Smooth muscle cell (in vitro differentiated cells): ENCODE measurements around the gene KCNJ8. TPM values are rescaled to one million over a fixed set of nuclear protein-coding genes. Genes with fewer than 3 reads are reported as not detected.

Experiments used
- DNase-seq: peaks from one replicate; lab custom pipeline; 2025; ENCODE audit not compliant: unreplicated experiment; lab: John Stamatoyannopoulos, UW
- H2AFZ ChIP-seq: fragments of 200-600 bp; sonication (generic); 2 replicates; pipeline ENCODE4 v1.6.0; 2016; ENCODE audit warnings: antibody characterized with exemption, low read depth, mild to moderate bottlenecking
- H3F3A ChIP-seq: fragments of 200-600 bp; sonication (generic); 2 replicates; pipeline ENCODE4 v1.6.0; 2017; ENCODE audit warnings: antibody characterized with exemption, low read depth
- H3K27ac ChIP-seq: fragments of 200-600 bp; sonication (generic); 2 replicates; pipeline ENCODE4 v1.5.1; 2016; ENCODE audit warnings: low read depth, mild to moderate bottlenecking
- H3K27me3 ChIP-seq: fragments of 200-600 bp; sonication (generic); 2 replicates; pipeline ENCODE4 v1.6.1; 2016; ENCODE audit warnings: low read depth, mild to moderate bottlenecking
- H3K36me3 ChIP-seq: fragments of 200-600 bp; sonication (generic); 2 replicates; pipeline ENCODE4 v1.5.1; 2016; ENCODE audit warnings: low read depth
- H3K4me1 ChIP-seq: fragments of 200-600 bp; sonication (generic); 2 replicates; pipeline ENCODE4 v1.5.1; 2016; ENCODE audit warnings: low read depth
- H3K4me2 ChIP-seq: fragments of 200-600 bp; sonication (generic); 2 replicates; pipeline ENCODE4 v1.6.0; 2016; ENCODE audit warnings: mild to moderate bottlenecking
- H3K4me3 ChIP-seq: fragments of 200-600 bp; sonication (generic); 2 replicates; pipeline ENCODE4 v1.5.1; 2016; ENCODE audit warnings: mild to moderate bottlenecking
- H3K79me2 ChIP-seq: fragments of 200-600 bp; sonication (generic); 2 replicates; pipeline ENCODE4 v1.6.0; 2016; ENCODE audit warnings: low read depth, mild to moderate bottlenecking
- H3K9ac ChIP-seq: fragments of 200-600 bp; sonication (generic); 2 replicates; pipeline ENCODE4 v1.6.0; 2016; ENCODE audit warnings: low read depth
- H3K9me3 ChIP-seq: fragments of 200-600 bp; sonication (generic); replicated peaks from 2 replicates; pipeline ENCODE4 v1.5.1; 2016; ENCODE audit warnings: low read depth
- H4K20me1 ChIP-seq: fragments of 200-600 bp; sonication (generic); 2 replicates; pipeline ENCODE4 v1.6.0; 2016; ENCODE audit warnings: low read depth
- CTCF ChIP-seq: fragments of 200-600 bp; sonication (generic); IDR thresholded peaks from 2 replicates; pipeline ENCODE4 v1.5.1; 2017; ENCODE audit warnings: borderline replicate concordance, mild to moderate bottlenecking, antibody characterized with exemption; ENCODE audit not compliant: insufficient read depth, poor library complexity, severe bottlenecking
- WGBS: methylation state at CpG from one replicate; pipeline ENCODE4 v1.1.7; 2016; ENCODE audit warnings: low lambda C conversion rate; 5-methylcytosine and 5-hydroxymethylcytosine counted together
- polyA plus RNA-seq: library from polyadenylated mRNA; unstranded; fragments of >200 nt; fragmentation: Nextera tagmentation; extraction: Ambion mirVana; gene quantifications from 2 replicates; pipeline ENCODE4 v1.2.1, GENCODE V29; 2016
- total RNA-seq: library from RNA; depleted of rRNA; stranded (reverse); fragments of >200 nt; gene quantifications from 2 replicates; pipeline ENCODE4 v1.2.3, GENCODE V29; 2014

The KCNJ8 gene
- total RNA-seq: 0.67 TPM in 1 of 2 replicates, not detected in the other
- polyA plus RNA-seq: not detected in 2 replicates

GRCh38 chr12:21774358-21775132, at the start of gene KCNJ8:
Gene KCNJ8, minus strand, starts transcription at chr12:21774706. Its CDS starts 1,090 bp downstream, at chr12:21773616.
- peaks cover 36% of the 10 kb centered on the region for H3K27me3 ChIP-seq
- no peak within 1 kb of the TSS for H3K9ac ChIP-seq
- DNase-seq: no peak
- H4K20me1 ChIP-seq: no peaks in the 10 kb centered on the region
- H3K27ac ChIP-seq: no peak within 1 kb of the TSS
- H3K4me1 ChIP-seq: peaks cover 15% of the 10 kb centered on the region
- H2AFZ ChIP-seq: peak within 1 kb of the TSS; percentile 86
- no peak for TF ChIP-seq CTCF
- no peaks in the 10 kb centered on the region for H3K79me2 ChIP-seq
- peak within 1 kb of the TSS; percentile 93 for H3K4me2 ChIP-seq
- peak within 1 kb of the TSS; percentile 61 for H3K4me3 ChIP-seq
- 4% methylated on average over 36 of the region's 49 CpGs for WGBS
- H3K9me3 ChIP-seq: no peaks in the 10 kb centered on the region
- no peaks in the 10 kb centered on the region for H3K36me3 ChIP-seq
- H3F3A ChIP-seq: no peaks in the 10 kb centered on the region

- 92% methylated on average over 8 of the region's 8 CpGs for WGBS
- DNase-seq: no peak
- Histone ChIP-seq H3K27me3 (no peaks in the 10 kb centered on the region), H3K36me3 (no peaks in the 10 kb centered on the region), H3K4me1 (no peaks in the 10 kb centered on the region), H4K20me1 (no peaks in the 10 kb centered on the region), H3F3A (no peaks in the 10 kb centered on the region), H3K79me2 (no peaks in the 10 kb centered on the region), H3K27ac (no peak overlapping the region), H3K9me3 (no peaks in the 10 kb centered on the region), H3K4me3 (no peak overlapping the region), H3K9ac (no peak overlapping the region), H2AFZ (no peak overlapping the region), H3K4me2 (no peak overlapping the region)
- TF ChIP-seq CTCF: no peak
Observed at GRCh38 chr12:21823581-21823980, 49.1 kb upstream of the KCNJ8 start.

GRCh38 chr12:21819678-21820077, 45.2 kb upstream of the KCNJ8 start:
- Histone ChIP-seq H3K27me3 (no peaks in the 10 kb centered on the region), H4K20me1 (no peaks in the 10 kb centered on the region), H3K4me2 (peak overlapping the region; percentile 7), H3K9ac (no peak overlapping the region), H3K36me3 (no peaks in the 10 kb centered on the region), H2AFZ (no peak overlapping the region), H3K4me3 (no peak overlapping the region), H3K9me3 (no peaks in the 10 kb centered on the region), H3K4me1 (no peaks in the 10 kb centered on the region), H3K79me2 (no peaks in the 10 kb centered on the region), H3K27ac (peak overlapping the region; percentile 40), H3F3A (no peaks in the 10 kb centered on the region)
- DNase-seq: no peak
- no peak for TF ChIP-seq CTCF

DNA sequence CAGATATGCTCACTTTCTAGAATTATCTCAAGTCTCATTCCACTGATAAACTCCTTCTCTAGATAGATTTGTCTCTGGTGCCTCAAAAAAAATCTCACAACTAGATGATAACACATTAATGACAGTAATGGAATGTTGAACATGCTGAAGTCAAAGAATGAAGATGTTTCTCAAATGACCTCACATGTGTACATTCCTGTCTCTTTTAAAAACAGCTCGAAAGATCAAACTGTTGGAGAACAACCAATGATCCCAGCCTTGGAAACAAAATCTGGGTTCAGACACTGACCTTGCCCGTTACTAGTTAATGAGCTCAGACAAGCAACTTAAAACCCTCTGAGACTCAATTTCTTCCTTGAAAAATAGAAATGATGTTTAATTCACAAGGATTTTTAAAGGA, 44.7 kb upstream of the KCNJ8 start:
- Histone ChIP-seq H3K9me3 (no peaks in the 10 kb centered on the region), H3K27ac (peak overlapping the region; percentile 40), H3F3A (no peaks in the 10 kb centered on the region), H3K79me2 (no peaks in the 10 kb centered on the region), H4K20me1 (no peaks in the 10 kb centered on the region), H3K27me3 (no peaks in the 10 kb centered on the region), H3K4me3 (no peak overlapping the region), H2AFZ (no peak overlapping the region), H3K4me1 (no peaks in the 10 kb centered on the region), H3K36me3 (no peaks in the 10 kb centered on the region), H3K9ac (no peak overlapping the region), H3K4me2 (peak overlapping the region; percentile 7)
- DNase-seq: no peak
- no peak for TF ChIP-seq CTCF
- WGBS: 20% methylated on average over 2 of the region's 2 CpGs
